GM19035 (cell line): ENCODE data around the gene AKR7A2.
"Not testable (repeated sequence)": the region's sequence is repeated elsewhere in the genome, so short reads cannot be mapped to it uniquely, and the experiment has no call there.

Experiments used
- ATAC-seq: cut with Tn5 transposase; IDR thresholded peaks from one replicate; pipeline ENCODE4 v1.9.1; 2021; ENCODE audit not compliant: unreplicated experiment

AKR7A2 gene

DNA sequence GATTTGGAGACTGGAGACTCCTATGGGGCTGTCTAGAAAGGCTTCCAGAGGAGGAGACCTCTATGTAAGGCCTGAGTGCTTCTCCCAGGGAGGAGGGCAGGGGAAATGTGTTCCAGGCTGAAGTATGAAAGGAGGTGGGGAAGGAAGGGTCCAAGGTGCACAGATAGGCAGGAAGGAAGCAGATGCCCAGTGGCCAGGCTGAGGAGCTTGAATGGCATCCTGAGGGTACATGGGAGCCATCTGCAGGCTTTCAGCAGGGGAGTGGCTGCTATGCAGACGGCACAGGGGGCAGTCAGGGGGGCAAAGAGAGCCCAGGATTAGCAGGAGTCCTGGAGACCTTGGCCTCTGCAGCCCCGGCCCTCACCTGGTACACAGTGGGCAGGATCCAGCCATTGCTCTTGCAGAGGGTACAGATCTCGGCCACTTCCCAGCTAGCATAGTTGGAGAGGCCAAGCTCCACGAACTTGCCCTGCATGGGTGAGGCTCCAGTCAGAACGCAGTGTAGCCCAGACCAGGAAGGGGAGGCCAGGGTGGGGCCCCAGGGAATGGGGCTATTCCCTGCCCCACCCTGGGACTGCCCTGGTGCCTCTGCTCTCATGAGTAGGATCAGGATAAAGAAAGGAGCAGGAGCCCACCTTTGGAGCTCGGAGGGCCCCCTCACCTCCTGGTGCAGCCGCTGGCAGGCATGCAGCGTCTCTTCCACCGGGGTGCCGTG is 4.0 kb downstream of the AKR7A2 start:
- ATAC-seq: no peak

DNA sequence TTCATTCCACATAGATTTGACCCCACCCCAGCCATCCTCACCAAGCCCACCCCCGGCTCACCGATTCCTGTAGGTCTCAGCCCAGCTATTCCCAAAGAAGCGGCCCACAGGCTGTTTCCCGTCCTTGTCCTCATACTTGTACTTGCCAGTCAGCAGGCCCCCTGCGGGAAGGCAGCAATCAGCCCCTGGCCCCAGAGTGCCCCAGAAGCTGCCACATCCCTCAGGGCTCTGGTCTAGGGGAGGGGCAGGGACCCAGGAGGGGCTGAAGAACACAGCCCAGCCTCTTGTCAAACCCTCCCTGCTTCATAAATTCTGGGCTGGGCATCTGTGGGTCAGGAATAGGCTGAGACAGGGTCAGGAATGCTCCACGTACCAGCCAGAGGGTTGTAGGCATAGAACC is 5.0 kb downstream of the AKR7A2 start:
- no peak for ATAC-seq

DNA sequence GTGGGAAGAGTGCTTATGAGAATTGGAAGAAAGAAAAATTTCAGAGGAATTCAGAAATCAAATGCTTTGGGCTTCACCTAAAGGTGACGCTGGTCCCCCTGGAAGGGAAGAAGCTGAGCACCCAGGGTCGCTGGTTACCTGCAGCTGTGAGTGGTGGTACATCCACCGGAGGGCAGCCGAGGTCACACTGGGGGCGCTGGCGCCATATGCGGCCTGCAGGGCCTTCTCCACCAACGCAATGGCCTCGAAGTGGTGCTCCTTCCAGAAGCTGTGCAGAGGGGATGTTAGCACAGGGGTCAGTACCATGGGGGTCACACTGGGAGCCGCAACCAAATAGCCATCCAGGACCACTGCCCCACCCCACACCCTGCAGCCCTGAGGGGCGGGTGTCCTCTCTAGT is 6.1 kb downstream of the AKR7A2 start:
- ATAC-seq: no peak

DNA sequence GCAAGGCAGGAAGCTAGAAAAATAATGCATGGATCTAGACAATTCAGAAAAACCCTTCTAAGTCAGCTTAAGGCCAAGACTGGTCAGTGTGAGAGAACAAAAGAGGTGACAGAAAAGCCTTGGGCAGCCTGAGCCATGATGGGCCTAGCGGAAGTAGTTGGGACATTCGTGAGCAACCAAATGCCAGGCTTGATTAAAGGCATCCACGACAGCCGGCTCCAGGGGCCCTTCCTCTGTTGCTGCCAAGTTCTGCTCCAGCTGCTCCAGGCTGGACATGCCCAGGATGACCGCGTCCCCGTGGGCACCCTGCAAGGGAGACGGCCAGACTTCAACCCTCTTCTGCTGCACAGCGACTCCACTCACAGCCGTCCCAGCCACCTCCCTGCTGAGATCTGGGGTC is 7.9 kb downstream of the AKR7A2 start:
- not testable (repeated sequence) for ATAC-seq

DNA sequence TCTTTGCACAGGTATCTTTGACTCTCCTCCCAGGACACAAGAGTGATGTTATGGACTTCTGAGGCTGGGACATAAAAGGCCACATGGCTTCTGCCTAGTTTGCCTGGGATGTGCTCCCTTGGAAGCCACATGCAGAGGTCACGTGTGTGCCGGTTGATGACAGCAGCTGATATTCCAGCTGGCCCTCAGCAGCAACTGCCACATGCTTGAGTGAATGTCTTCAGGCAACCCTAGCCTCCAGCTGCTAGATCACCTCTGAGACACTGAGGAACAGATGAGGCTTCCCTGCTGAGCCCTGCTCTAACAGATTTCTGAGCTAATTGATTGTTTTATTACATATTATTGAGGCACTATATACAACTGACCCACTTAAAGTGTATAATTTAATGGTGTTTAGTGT is 11.7 kb downstream of the AKR7A2 start:
- no peak for ATAC-seq

DNA sequence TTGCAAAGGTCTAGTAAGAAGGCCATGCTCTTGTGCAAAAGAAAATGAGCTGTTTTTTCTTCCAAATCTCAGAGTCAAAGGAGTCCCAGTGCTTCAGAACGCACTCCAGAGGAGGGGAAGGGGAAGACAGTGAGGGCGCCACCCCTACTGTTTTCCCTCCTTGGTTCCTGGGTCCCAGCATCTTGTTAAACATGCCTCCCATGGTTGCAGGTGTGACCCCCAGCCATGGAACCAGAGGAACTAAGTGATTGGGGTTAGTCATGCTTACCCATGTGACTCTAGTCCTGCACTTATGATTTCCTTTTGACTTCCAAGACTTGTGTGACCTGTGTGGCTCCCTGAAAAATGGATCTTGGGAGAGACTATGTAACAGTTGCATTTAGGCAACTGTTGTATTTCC is 17.3 kb downstream of the AKR7A2 start:
- no peak for ATAC-seq

DNA sequence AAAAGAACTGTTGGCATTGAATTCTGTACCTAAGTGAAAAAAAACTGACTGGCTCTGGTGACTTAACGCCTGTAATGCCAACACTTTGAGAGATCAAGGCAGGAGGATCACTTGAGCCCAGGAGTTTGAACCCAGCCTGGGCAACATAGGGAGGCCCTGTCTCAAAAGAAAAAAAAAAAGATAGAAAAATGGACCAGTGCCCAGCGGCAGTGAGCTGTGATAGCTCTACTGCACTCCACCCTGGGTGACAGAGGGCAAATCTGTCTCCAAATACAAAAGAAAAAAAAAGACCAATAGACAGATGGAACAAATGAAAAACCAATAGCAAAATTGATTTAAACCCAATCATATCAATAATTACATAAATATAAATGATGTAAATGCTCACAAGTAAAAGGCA is 22.7 kb downstream of the AKR7A2 start:
- no peak for ATAC-seq

DNA sequence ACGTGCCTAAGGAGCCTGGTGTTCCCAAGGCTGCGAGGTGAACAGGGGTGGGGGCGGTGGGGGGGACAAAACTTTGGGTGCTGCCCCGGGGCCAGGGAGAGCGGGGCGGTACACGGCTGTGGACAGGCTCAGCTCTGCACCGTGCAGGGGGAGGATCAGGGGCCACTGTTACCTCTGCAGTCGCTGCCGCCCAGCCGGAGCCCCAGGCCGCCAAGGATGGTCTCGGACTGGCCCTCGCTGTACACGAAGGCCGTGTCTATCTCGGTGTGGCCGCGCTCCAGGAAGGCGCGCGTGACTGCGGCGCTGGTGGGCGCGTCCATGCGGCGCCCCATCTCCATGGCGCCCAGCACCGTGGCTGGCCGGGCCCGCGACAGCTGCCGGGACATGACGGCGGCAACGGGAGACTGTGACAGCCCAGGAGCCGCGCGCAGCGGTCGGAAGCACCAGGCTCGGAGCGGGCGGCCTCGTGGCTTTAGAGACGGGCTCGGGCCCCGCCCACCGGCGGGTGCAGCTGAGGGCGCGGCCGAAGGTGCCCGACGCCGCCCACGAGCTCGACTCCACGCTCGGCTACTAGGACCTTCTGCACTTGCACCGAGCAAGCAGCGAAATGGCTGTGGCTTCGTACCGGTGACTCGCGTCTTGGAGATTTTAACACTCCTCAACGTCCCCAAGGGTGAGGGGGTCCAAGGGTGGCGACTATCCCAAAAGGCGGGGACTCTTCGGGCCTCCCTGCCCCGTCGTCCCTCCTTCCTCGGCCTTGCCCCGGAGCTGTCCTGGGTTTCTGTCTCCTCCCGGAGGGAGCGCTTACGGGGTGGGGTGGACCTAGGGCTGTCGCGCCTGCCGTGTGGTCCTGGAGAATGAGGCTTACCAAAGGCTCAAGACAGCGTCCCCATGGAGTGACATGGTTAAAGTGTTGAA is 23.4 kb downstream of the AKR7A2 start, which contains the start of gene AKR7A3:
Gene AKR7A3, minus strand, starts transcription at position 447 of the 918 bp plus-strand sequence. Its CDS starts 61 bp downstream, at position 386.
- not testable (repeated sequence) for ATAC-seq

DNA sequence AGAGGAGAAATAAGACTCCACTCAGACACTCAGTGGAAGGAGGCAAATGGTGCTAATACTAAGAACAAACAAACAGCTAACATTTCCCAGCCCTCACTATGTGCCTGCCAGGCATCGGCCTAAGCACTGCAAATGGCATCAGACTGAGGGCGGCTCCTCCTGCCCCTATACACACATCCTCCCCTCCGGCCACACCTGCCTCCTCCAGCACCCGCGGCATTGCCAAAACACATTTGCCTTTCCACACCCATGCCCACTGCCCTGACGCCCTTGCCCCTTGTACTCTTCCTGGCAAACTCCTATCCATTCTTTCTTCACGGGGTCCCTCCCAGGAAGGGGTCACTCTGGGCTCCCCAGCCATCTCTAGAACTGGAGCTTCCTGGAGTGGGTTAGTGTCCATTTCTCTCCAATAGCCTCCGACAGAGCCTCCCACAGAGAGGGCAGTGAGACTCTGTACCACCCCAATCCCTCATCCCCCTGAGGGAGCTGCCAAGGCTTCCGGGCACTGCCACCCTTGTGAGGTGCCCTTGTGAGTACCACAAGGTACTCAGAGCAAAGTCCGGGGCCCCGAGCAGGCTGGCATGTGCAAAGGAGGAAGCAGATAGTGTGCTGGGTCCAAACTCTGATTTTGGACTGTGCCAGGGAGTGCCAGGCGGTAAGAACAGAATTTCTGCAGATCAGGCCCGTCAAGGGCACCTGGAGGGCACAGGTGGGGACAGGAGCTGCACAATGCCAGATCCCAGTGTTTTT is 24.3 kb downstream of the AKR7A2 start:
- ATAC-seq: no peak

DNA sequence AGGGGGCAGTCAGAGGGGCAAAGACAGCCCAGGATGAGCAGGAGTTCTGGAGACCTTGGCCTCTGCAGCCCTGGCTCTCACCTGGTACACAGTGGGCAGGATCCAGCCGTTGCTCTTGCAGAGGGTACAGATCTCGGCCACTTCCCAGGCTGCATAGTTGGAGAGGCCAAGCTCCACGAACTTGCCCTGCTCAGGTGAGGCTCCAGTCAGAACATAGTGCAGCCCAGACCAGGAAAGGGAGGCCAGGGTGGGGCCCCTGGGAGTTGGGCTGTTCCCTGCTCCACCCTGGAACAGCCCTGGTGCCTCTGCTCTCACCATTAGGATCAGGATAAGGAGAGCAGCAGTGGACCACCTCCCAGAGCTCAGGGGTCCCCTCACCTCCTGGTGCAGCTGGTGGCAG is 26.1 kb downstream of the AKR7A2 start:
- not testable (repeated sequence) for ATAC-seq

DNA sequence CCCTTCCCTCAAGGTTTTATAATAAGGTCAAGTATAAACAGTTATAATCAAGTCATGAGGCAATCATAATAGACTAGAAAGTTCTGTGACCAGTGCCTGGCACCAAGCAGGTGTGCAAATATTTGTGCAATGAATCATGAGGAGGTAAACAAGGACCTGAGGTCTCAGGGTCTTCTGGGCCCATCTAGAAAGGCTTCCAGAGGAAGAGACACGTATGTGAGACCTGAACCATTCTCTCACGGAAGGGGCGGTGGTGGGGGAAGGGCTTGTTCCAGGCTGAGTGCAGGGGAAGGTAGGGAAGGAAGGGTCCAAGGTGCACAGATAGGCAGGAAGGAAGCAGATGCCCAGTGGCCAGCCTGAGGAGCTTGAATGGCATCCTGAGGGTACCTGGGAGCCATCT is 26.6 kb downstream of the AKR7A2 start:
- not testable (repeated sequence) for ATAC-seq

DNA sequence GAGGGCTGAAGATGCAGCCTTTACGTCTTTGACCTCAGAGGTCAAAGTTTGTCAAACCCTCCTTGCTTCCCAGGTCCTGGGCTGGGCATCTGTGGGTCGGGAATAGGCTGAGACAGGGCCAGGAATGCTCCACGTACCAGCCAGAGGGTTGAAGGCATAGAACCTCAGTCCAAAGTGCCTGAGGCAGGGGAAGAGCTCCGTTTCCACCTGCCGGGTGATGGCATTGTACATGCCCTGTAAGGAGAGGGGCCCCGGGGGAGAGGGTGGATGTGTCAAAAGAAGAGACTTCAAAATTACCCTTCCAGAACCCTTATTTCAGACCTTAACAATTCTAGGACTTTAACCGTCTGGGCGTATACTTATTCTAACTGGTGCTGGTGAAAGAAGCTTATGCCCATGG is 27.1 kb downstream of the AKR7A2 start:
- no peak for ATAC-seq

DNA sequence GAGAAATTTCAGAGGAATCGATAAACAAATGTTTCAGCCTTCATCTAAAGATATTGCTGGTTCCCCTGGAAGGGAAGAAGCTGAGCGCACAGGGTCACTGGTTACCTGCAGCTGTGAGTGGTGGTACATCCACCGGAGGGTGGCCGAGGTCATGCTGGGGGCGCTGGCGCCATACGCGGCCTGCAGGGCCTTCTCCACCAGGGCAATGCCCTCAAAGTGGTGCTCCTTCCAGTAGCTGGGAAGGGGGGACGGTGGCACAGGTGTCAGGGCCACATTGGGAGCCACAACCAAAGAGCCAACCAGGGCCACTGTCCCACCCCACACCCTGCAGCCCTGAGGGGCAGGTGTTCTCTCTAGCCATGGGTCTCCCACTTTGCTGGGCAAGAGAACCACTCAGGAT is 28.1 kb downstream of the AKR7A2 start:
- no peak for ATAC-seq

DNA sequence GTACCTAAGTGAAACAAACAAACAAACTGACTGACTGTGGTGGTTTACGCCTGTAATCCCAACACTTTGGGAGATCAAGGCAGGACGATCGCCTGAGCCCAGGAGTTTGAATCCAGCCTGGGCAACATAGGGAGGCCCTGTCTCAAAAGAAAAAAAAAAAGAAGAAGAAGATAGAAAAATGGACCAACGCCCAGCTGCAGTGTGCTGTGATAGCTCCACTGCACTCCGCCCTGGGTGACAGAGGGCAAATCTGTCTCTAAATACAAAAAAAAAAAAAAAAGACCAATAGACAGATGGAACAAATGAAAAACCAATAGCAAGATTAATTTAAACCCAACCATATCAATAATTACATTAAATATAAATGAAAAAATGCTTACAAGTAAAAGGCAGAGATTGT is 37.3 kb downstream of the AKR7A2 start:
- ATAC-seq: no peak

DNA sequence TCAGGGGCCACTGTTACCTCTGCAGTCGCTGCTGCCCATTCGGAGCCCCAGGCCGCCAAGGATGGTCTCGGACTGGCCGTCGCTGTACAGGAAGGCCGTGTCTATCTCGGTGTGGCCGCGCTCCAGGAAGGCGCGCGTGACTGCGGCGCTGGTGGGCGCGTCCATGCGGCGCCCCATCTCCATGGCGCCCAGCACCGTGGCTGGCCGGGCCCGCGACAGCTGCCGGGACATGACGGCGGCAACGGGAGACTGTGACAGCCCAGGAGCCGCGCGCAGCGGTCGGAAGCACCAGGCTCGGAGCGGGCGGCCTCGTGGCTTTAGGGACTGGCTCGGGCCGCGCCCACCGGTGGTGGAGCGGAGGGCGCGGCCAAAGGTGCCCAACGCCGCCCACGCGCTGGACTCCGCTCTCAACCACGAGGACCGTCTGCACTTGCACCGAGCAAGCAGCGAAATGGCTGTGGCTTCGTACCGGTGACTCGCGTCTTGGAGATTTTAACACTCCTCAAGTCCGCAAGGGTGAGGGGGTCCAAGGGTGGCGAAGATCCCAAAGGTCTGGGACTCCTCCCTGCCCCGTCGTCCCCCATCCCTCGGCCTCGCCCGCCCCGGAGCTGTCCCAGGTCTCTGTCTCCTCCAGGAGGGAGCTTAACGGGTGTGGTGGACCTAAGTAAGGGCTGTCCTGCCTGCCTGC is 38.0 kb downstream of the AKR7A2 start:
- not testable (repeated sequence) for ATAC-seq

DNA sequence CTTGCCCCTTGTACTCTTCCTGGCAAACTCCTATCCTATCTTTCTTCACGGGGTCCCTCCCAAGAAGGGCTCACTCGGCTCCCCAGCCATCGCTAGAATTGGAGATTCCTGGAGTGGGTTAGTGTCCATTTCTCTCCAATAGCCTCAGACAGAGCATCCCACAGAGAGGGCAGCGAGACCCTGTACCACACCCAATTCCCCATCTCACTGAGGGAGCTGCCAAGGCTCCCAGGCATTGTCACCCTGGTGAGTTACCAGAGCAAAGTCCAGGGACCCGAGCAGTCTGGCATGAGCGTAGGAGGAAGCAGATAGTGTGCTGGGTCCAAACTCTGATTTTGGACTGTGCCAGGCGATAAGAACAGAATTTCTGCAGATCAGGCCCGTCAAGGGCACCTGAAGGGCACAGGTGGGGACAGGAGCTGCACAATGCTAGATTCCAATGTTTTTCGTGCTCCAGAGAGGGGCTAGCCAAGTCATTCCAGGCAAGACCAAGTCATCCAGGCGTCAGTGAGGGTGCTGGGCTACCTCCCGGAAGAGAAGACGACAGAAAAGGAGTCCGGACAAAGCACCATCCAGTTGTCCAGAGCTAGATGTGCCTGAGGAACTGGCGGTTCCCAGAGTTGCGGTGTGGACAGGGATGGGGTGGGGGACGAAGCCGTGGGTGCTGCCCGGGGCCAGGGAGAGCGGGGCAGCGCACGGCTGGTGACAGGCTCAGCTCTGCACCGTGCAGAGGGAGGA is 38.7 kb downstream of the AKR7A2 start:
- no peak for ATAC-seq

DNA sequence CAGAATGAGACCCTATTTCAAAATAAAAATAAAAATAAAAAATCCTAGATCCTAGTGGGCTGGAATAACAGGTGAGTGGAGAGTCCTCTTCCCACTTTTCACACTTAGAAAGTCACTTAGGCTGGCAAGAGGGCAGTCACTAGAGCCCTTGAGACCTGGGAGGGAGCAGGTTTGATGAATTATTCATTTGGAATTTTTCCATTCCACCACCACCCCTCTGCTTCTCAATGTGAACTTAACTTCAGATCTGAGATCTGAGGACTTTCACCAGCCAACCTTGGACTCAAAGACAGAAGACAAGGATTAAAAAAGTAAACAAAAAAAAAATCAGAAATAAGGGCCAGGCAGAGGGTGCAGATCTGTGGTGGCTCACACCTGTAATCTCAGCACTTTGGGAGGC is 39.9 kb downstream of the AKR7A2 start:
- no peak for ATAC-seq

DNA sequence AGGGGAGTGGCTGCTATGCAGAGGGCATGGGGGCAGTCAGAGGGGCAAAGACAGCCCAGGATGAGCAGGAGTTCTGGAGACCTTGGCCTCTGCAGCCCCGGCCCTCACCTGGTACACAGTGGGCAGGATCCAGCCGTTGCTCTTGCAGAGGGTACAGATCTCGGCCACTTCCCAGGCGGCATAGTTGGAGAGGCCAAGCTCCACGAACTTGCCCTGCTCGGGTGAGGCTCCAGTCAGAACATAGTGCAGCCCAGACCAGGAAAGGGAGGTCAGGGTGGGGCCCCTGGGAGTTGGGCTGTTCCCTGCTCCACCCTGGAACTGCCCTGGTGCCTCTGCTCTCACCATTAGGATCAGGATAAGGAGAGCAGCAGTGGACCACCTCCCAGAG is 41.6 kb downstream of the AKR7A2 start:
- not testable (repeated sequence) for ATAC-seq

DNA sequence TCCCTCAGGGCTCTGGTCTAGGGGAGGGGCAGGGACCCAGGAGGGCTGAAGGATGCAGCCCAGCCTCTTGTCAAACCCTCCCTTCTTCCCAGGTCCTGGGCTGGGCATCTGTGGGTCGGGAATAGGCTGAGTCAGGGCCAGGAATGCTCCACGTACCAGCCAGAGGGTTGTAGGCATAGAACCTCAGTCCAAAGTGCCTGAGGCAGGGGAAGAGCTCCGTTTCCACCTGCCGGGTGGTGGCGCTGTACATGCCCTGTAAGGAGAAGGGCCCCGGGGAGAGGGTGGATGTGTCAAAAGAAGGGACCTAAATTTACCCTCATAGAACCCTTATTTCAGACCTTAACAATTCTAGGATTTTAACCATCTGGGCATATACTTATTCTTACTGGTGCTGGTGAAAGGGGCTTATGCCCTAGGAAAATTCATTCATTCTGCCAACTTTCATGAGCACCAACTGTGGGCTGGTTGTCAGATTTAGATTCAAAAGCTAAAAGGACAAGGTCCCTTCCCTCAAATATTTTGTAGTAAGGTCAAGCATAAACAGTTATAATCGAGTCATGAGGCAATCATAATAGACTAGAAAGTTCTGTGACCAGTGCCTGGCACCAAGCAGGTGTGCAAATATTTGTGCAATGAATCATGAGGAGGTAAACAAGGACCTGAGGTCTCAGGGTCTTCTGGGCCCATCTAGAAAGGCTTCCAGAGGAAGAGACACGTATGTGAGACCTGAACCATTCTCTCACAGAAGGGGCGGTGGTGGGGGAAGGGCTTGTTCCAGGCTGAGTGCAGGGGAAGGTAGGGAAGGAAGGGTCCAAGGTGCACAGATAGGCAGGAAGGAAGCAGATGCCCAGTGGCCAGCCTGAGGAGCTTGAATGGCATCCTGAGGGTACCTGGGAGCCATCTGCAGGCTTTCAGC is 42.3 kb downstream of the AKR7A2 start:
- ATAC-seq: not testable (repeated sequence)
